Globus pallidus (tissue), 1 donor: ENCODE results near the gene DCXR.
A peak's percentile ranks its signal among the peaks of the same experiment; 100 is the strongest.

ENCODE experiments used
- DNase-seq: peaks from one replicate; pipeline ENCODE4 v3.0.0-alpha.2; 2015; ENCODE audit warnings: low spot score

DCXR gene

DNA sequence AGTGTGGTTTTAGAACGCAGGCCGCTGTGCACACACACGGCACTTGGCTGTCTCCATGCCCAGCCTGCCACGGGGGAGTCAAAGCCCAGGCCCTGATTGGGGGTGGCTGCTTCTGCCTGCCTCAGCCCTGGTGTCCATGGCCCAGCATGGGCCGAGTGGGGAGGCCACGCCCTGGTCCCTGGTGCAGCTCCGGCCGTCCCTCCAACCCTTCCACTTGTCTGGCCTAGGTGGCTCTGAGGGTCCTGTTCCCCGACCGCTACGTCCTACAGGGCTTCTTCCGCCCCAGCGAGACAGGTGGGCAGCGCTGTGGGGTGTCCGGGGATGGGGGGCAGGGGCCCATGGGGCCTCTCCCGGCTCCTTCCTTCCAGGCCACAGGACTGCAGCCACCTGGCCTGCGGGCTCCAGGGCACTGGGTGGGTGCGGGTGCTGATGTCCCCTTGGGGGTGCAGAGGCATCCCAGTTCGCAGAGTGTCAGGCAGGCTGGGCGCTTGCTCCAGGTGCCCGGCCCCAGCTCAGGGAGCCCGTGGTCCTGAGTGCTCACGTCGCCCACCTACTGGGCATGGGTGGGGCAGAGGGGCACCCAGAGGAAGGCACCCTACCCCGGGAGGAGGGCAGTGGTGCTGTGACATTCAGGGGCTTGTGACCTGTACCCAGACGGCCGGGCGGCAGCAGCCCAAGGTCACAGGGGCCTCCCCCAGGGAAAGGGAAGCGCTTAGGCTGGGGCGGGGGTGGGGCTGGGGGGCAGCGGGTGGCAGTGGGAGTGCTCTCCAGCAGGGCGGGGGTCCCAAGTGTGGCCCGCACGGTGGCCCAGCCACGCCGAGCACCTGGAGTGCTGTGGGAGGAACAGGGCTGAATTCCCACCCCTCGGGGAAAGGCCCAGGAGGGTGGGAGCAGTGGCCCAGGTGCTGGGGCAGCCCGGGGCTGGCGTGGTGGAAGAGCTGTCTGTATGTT is 26.6 kb downstream of the DCXR start:
- no peak for DNase-seq

DNA sequence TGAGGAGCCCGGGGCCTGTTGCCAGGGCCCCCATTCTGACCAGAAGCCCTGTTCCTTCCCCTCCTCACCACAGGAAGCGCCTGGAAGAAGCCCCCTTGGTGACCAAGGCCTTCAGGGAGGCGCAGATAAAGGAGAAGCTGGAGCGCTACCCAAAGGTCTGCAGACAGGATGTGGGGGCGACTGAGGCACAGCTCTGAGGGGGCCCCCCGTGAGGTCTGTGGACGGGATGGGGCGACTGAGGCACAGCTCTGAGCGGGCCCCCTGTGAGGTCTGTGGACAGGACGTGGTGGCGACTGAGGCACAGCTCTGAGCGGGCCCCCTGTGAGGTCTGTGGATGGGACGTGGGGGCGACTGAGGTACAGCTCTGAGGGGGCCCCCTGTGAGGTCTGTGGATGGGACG is 28.1 kb downstream of the DCXR start:
- no peak for DNase-seq

- no peak for DNase-seq
Measured at GRCh38 chr17:82008941-82009405, 28.5 kb downstream of the DCXR start.

GRCh38 chr17:82008258-82008940 is 29.1 kb downstream of the DCXR start:
- DNase-seq: no peak

GRCh38 chr17:82007495-82008257 is 29.8 kb downstream of the DCXR start:
- no peak for DNase-seq

- no peak for DNase-seq
Measured at GRCh38 chr17:82007228-82007494, 30.3 kb downstream of the DCXR start.

DNA sequence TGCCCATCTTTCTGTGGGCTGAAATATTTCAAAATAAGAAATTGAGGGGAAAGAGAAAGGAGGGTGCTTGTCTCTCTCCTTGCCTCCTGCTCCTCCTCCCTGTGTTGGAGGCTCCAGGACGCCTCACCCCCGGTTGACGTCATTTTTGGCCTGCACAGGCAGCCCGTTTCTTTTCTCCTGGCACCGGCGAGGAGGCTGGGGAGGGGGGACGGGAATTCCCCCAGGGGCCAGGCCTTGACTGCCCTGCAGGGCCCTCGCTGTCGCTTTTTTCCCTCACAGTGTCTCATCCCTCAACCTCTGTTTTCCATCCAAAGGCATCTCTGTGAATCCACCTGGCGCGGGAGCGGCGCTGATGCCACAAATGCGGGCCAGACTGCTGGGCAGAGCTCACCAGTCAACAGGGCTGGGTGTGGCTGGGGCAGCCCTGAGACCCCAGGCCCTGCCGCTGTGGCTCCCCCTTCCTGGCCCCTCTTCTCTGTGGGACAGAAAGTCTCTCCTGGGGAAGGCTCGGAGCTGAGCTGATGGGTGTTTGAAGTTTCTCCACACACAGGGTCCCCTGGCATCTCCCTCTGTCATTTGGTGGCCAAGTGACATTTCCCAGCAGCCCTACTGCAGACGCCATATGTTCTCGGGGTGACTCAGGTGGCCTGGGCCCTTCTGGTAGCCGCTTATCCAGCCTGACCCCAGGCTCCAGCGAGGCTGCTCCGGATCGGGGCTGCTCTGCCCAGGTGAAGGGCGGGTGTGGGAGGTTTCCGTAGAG is 30.8 kb downstream of the DCXR start:
- peak; percentile 61 for DNase-seq

DNA sequence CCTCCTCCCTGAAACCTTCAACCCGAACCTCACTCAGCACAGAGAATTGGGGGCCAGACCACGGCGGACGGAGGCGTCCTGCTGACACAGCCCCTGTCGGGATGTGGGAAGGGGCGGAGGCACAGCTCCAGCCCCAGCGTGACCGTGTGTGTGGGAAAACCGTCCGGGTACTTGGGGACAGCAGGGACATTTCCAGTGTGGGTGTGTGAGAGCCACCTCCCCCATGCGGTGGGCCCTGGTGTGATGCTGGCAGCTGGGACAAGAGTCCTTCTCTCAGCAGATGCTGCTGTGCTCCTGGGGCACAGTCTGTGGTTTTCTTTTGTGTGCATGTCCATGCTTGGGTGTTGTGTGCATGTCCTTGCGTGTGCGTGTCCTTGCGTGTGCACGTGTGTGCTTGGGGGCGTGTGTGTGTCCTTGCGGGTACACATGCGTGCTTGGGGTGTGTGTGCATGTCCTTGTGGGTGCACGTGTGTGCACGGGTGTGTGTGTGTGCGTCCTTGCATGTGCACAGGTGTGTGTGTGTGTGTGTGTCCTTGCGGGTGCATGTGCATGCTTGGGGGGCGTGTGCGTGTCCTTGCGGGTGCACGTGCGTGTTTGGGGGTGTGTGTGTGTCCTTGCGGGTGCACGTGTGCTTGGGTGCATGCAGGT is 31.7 kb downstream of the DCXR start:
- DNase-seq: no peak

DNA sequence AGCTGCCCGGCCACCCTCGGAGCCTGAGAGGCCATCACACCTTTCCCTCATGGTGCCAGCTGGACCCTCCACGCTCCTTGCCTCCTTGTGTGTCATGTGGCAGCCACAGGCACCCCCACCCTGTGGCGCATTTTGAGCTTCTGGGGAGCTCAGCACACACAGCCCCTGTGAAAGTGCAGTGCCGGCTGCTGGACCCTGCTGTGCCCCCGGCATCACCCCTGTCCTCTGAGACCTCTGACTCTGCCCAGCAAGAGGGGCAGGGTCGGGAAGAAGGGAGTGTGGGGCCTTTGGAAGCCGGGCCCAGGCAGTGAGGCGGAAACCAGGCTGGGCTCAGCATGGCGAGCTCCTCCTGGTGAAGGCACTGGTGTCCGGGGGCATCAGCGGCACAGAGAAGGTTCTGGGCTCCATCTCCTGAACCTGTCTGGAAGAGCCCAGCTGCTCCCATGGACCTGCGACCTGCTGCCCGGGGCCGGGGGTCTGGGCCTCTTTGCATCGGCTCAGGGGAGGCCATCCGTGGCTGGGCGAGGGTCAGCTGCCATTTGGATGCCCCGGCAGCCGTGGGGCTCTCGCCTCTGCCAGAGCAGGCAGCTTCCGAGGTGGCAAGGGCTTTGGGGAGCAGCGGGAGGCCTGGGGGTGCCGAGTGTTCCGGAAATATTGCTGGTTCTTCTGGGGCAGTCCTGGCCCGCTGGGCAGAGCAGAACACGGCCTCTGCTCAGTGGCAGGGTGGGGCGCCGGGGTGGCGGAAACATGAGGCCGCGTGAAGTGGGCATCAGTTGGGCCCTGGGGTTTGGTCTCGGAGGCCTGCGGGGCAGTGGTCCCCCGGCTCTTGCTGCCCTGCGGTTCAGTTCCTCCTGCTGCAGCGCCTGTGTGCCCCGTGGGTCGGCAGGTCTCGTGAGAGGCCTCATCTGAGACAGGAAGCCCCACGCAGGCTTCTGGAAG is 32.7 kb downstream of the DCXR start:
- no peak for DNase-seq

DNA sequence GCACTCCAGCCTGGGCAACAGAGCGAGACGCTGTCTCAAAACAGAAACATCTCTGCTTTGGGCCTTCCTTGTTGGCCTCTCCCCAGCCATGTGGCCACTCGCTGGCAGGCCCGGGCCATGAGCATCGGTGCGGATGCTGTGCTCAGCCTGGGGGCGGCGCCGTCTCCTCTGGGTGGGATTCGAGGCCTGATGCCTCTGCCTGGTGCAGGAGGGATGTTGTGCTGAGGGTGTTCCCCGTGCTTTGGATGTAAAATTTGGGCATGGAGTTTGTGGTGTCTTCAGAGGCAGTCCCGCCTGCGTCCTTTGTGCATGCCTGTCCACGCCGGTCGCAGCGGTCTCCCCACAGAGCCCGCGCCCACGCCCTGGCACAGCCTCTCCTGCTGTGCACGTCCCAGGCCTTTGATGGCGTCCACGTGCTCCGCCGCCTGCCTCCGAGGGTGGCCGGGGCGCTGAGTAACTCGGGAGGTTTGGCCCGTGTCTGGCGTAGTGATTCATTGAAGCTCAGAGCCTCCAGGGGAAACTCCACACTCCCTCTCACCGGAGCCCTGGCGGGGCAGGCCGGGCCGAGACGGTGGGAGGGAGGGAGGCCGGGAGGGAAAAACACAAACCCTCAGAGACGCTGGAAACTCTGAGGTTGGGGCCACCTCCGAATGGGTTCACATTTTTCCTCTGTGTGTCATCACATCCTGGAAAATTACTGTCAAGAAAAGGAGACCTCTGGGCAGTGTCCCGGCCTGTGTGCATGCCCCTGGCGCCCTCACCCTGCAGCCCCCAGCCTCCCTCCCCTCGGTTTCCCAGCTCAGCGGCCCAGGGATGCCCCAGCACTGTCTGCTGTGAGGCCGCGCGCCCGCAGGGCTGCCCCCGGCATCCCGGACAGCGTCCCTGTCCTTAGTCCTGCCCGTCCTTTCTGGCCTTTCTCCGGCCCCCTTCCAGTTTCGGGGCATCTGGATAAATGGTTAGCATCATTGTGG is 33.8 kb downstream of the DCXR start:
- no peak for DNase-seq

GRCh38 chr17:82001571-82002056 is 35.9 kb downstream of the DCXR start:
- no peak for DNase-seq

DNA sequence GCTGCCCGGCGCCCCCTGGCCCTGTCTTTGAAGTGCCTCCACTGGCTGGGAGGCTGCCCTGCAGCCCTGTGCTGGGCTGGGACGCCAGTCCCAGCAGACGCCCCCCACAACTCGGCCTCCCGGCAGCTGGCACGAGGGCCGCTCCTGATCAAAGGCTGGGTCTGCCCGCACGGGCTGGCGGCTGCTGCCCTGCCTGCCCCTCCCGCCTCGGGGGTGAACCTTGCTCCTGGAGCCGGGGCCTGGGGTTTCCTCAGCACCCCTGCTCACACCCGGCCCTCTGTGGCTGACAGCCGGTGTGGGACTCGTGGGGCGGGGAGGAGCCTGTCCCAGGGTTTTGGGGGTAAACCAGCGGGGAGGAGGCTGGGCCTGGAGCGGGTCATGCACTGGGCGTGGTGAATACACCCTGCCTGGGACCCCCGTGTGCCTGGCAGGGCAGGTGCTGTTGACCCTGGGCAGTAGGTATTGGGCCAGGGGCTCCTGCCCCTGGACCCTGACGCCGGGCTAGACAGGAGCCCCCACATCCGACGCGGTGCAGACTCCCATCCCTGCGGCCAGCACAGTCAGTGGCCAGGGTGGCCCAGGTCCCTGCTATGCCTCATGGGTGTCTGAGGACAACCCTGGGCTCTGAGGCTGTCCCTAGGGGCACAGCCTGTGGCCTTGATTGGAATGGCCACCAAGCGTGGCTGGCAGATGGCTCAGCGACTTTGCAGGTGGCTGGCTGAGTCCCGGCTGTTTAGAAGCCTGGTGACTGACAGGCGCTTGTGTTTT is 36.5 kb downstream of the DCXR start:
- DNase-seq: no peak

GRCh38 chr17:81999976-82000802 is 37.3 kb downstream of the DCXR start:
- no peak for DNase-seq

GRCh38 chr17:81999587-81999975 is 37.9 kb downstream of the DCXR start:
- DNase-seq: no peak

- DNase-seq: no peak
Measured at GRCh38 chr17:81998691-81999438, 38.6 kb downstream of the DCXR start.

DNA sequence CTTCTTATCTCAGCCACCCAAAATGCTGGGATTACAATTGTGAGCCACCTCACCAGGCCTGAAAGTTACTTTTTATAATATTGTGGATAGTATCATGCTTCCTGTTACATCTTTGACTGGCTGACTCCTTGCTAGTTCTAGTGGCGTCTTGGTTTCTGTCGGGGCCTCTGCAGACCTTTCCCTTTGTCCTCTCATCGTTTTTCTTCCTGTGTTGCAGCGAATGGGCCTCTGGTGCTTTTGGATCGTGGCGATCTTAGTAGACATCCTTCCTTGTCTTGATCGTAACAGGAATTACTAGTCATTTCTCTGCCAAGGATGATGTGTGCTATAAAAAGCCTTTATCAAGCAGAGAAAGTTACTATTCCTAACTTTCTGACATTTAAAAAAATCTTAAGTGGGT is 39.3 kb downstream of the DCXR start:
- DNase-seq: no peak
